HG03457 (cell line): Measurements from ENCODE around the gene CD248.

ENCODE experiments used
- ATAC-seq: cut with Tn5 transposase; IDR thresholded peaks from one replicate; pipeline ENCODE4 v1.9.1; 2021; ENCODE audit warnings: moderate number of reproducible peaks; ENCODE audit not compliant: unreplicated experiment

CD248 gene

GRCh38 chr11:66289548-66290329, 27.1 kb downstream of the CD248 start:
- ATAC-seq = peak; percentile 26

DNA sequence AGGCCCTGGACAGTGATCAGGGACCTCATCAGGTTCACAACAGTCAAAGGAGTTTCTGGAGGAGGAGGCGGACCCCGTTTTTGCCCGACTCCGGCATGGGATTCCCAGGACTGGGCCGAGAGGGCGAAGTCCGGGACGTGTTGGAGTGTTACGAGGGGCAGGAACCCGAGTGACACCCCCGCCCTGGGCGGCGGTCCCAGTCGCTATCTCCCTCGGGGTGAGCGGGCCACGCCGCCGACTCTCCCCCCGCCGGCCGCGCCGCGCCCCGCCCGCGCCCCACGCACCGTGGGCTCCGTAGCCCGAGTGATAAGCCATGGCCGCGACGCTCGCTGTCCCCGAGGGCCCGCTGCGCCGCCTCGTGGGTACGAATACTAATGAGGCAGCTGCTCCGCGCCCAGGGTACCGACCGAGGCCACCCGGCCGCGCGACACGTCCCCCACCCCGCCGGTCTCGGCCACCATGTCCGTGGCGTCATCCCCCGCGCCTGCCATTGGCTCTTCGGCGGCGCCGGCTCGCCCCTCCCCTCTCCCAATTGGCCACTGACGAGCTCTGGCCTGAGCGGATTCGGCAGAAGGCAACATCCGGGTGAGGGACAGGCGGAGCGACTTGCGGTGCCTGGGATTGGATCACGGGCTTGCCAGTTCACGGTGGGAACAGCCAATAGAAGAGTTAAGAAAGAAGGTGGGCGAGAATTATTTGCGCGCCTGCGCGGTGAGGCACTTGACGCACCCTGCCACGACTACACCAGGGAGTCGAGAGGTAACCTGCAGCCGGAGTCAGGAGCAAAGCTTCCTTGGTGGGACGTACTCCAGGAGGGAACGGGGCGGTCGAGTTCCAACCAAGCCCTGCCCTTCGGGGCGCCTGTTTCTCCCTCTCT, 27.9 kb downstream of the CD248 start, which contains the start of gene YIF1A:
Gene YIF1A, minus strand, starts transcription at position 473 of the 877 bp plus-strand sequence. Its CDS starts 158 bp downstream, at position 315.
- ATAC-seq = peak; percentile 67

- no peak for ATAC-seq
Measured at GRCh38 chr11:66287889-66288670, 28.8 kb downstream of the CD248 start.

GRCh38 chr11:66287211-66287888, 29.5 kb downstream of the CD248 start:
- ATAC-seq = no peak

GRCh38 chr11:66286699-66287098, 30.1 kb downstream of the CD248 start:
- no peak for ATAC-seq

- no peak for ATAC-seq
Measured at GRCh38 chr11:66285250-66285947, 31.4 kb downstream of the CD248 start.

- ATAC-seq = no peak
Measured at GRCh38 chr11:66284526-66285078, 32.2 kb downstream of the CD248 start.

- ATAC-seq = no peak
Measured at GRCh38 chr11:66283461-66284105, 33.3 kb downstream of the CD248 start.

DNA sequence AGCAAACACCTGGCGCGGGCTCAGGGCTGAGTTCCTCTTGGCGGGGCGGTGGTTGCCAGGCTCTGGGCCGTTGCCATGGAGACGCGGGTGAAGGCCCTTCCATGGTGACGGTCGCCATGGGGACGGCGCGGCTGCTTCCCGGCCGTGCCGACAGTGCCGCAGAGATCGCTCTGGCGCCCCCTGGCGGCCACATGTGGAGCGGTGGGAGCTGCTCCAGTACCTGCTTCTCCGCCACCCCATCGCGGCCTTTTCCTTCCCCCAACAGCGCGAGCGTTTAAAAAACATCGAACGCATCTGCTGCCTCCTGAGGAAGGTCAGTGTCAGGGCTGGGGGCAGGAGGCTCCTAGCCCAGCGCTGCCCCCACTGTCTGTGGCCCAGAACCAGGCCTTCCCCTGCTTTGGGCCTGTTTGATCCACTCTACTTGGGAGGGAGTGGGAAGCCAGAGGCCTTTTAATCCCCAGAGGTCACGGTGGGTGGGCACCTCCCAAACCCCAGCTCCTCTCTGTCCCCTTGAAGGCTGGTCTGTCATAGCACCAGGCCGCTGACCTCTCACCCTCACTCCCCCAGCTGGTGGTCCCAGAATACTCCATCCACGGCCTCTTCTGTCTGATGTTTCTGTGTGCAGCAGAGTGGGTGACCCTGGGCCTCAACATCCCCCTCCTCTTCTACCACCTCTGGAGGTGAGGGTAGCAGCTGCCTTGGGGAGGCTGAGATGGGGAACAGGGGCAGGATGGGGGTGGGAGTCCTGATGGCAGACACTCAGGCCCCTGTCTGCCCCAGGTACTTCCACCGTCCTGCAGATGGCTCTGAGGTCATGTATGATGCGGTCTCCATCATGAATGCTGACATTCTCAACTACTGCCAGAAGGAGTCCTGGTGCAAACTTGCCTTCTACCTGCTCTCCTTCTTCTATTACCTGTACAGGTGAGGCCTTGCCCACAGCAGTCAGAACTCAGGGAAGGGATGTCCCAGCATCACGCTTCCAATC, 34.1 kb downstream of the CD248 start:
- ATAC-seq = peak; percentile 74

GRCh38 chr11:66281776-66282467, 34.9 kb downstream of the CD248 start:
- ATAC-seq = no peak

GRCh38 chr11:66281001-66281400, 35.8 kb downstream of the CD248 start:
- ATAC-seq = no peak

- no peak for ATAC-seq
Measured at GRCh38 chr11:66280428-66280827, 36.4 kb downstream of the CD248 start.

GRCh38 chr11:66279092-66279734, 37.6 kb downstream of the CD248 start:
- ATAC-seq = no peak

DNA sequence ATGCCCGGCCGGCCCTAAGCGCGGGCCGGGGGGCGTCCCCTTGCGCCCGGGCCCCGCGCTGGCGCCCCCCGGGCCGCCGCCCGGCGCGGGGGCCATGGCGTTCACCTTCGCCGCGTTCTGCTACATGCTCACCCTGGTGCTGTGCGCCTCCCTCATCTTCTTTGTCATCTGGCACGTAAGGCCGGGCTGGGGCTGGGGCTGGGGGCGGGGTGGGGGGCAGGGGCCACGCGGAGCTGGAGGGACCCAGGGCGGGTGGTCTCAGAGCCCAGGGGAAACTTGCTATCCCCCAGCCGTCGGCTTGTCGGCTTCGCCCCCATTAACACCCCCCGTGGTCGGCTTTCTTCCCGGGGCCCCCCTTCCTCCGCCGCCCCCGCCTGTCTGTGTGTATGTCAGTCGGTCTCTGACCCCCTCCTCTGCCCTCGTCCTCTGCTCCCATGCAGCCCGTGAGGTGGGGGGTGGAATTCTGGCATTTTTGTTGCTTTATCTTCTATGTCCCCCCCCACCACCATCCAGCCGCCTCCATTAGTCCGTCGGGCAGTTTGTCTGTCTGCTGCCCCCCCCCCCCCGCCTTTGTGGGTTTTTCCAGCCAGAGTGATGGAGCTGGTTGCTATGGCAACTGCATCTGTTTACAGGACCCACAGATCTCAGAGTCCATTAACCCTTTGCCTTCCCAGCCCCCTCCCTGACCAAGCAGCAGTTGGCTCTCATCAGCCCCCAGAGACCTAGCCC, 38.3 kb downstream of the CD248 start:
- ATAC-seq = no peak

- ATAC-seq = no peak
Measured at GRCh38 chr11:66277471-66278362, 39.1 kb downstream of the CD248 start, which contains the start of gene CNIH2. Gene CNIH2, plus strand, starts transcription at chr11:66278175. Its CDS starts 282 bp downstream, at chr11:66278457.
